Activated gamma-delta T cell treated with Interleukin-2 at 50 U/mL for 16 hours (primary cell): ENCODE data around the gene TOR4A.
"Not testable (repeated sequence)": the region's sequence is repeated elsewhere in the genome, so short reads cannot be mapped to it uniquely, and the experiment has no call there.

Experiments
- DNase-seq: peaks from one replicate; pipeline ENCODE4 v3.0.0-alpha.2; 2020

Gene TOR4A

GRCh38 chr9:137320555-137321384 lies 43.2 kb downstream of the TOR4A start:
- peak; percentile 48 for DNase-seq

- DNase-seq: no peak
Observed at GRCh38 chr9:137321726-137322361, 44.3 kb downstream of the TOR4A start.

GRCh38 chr9:137323531-137324331 lies 46.2 kb downstream of the TOR4A start:
- no peak for DNase-seq

GRCh38 chr9:137325124-137325523 lies 47.6 kb downstream of the TOR4A start:
- DNase-seq: no peak

DNA sequence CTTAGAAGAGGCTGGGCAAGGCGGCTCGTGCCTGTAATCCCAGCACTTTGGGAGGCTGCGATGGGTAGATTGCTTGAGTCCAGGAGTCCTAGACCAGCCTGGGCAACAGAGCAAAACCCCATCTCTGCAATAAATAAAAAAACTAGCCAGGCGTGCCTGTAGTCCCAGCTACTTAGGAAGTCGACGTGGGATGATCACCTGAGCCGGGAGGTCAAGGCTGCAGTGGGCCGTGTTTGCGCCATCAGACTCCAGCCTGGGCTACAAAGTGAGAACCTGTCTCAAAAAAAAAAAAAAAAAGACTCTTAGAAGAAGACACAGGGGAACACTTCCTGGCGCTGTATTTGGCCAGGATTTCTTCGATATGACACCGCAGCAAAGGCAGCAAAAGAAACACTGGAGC lies 48.3 kb downstream of the TOR4A start:
- DNase-seq: no peak

GRCh38 chr9:137326445-137327065 lies 49.0 kb downstream of the TOR4A start:
- no peak for DNase-seq

- DNase-seq: not testable (repeated sequence)
Observed at GRCh38 chr9:137327641-137328550, 50.4 kb downstream of the TOR4A start.

DNA sequence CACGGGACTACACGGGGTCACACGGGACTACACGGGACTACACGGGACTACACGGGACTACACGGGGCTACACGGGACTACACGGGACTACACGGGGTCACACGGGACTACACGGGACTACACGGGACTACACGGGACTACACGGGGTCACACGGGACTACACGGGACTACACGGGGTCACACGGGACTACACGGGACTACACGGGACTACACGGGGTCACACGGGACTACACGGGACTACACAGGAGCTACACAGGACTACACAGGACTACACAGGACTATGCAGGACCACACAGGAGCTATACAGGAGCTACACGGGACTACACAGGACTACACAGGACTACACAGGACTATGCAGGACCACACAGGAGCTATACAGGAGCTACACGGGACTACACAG lies 52.1 kb downstream of the TOR4A start:
- DNase-seq: not testable (repeated sequence)

DNA sequence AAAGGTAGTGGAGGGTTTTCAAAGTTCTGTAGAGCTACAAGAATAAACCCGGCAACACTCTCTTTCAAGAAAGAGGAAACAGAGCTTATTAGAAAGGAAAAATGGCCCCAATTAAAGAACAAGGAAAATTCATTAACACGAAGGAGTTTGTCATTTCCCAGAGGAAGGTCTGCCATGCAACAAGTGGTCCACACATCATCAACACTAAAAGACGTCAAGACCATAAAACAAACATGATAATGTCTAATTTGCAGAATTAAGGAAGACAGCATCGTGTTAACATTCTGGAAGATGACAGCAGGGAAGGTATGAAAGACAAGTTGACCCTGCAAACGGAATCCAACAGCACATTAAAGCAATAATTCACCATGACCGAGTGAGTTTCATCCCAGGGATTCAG lies 53.2 kb downstream of the TOR4A start:
- no peak for DNase-seq

- no peak for DNase-seq
Observed at GRCh38 chr9:137331929-137332328, 54.4 kb downstream of the TOR4A start.
